GDM1 (cell line): ENCODE results near the gene CERS3.
"Not testable (repeated sequence)": the region's sequence is repeated elsewhere in the genome, so short reads cannot be mapped to it uniquely, and the experiment has no call there.

Experiments
- DNase-seq: peaks from one replicate; lab custom pipeline; 2025; lab: John Stamatoyannopoulos, UW

CERS3 gene

DNA sequence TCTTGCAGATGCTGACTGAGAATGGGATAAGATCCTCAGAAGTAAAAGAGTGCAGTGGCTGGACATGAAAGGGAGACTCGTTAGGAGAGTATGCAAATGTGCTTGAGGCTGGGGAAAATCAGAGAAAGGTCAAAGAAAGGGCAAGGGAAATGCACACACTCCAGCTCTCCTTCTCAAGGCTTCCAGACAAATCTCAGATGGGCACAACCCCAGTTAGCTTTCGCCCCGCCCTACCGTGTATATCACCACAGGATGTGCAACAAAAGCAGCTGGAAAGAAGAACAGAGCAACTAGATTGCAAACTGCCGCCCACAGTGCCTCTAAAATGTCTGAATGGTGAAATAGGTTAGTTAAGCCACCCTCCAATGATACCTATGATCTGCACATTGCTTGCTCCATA is 63.9 kb downstream of the CERS3 start:
- no peak for DNase-seq

- DNase-seq: no peak
These were observed 64.5 kb downstream of the CERS3 start for GRCh38 chr15:100464256-100464655.

DNA sequence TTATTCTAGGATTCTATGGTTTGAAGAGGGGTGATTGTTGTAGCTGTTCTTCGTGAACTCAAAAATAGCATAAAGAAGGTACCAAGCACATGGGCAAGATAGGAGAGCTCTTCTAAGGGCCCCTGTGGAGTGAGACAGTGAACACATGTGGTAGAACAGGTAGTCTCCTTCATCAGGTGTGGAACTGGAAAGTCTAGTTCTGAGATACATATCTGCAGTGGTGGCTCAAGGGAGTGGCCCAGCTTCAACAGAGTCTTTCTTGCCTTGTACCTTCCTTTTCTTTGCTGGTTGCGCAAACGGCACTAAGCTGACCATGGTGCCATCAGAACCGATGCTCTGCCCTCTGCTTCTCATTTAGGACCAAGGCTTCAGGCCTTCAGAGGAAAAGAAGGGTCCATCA is 65.2 kb downstream of the CERS3 start:
- no peak for DNase-seq

DNA sequence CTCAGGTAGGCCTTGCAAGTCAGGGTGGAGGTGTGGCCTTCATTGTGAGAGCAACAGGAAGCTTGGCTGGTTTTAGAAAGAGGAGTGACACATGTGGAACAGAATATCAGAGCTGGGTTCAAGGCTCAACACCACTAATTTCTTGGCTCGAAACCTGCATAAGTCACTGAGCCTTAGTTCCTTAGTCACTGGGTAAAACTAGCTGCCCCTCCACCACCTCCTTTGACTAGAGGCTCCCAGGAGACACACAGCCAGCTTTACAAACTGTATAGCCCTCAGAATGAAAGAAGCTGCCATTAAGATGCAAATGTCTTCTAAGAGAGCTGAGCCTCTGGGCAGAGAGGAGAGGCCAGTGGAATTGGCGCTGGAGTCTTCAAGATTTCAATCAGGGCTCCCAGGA is 67.7 kb downstream of the CERS3 start:
- no peak for DNase-seq

DNA sequence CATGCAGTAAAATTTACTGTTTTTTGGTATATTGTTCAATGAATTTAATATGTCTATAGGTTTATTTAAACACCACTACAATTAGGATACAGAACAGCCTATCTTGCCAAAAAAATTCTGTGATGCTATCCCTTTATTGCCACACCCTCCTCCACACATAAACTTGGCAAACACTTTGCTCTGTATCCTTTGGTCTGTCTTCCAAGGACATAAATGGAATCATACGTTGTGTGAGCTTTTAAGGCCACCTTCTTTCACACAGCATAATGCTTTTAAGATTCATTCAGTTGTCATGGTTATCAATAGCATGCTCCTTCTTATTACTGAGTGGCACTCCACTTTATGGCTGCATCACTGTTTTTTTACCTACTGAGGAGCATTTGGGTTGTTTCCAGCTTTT is 71.5 kb downstream of the CERS3 start:
- no peak for DNase-seq

- no peak for DNase-seq
These were observed 74.6 kb downstream of the CERS3 start for GRCh38 chr15:100454148-100454547.

DNA sequence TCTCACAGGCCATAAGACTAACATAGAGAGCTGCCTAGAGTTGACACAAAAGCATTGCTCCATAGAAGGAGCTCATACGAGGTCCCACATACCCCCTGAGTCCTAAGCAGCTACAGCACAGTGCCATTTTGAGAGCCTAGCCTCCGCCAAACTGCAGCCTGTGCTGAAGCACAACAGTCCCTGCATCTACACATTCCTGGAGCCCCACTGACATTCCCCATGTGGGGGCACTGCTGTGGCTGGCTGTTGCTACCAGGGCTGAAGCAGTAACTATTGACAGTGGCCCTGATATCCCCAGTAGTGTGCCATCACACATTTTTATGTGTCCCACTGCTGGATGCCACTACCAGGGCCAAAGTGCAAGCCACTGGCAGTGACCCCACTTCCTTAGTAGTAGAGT is 80.3 kb downstream of the CERS3 start:
- no peak for DNase-seq

- not testable (repeated sequence) for DNase-seq
These were observed 87.7 kb downstream of the CERS3 start for GRCh38 chr15:100441063-100441462.

- DNase-seq: no peak
These were observed 89.2 kb downstream of the CERS3 start for GRCh38 chr15:100439514-100439913.

- DNase-seq: no peak
These were observed 90.2 kb downstream of the CERS3 start for GRCh38 chr15:100438570-100438969.

- no peak for DNase-seq
These were observed 91.5 kb downstream of the CERS3 start for GRCh38 chr15:100437261-100437660.

DNA sequence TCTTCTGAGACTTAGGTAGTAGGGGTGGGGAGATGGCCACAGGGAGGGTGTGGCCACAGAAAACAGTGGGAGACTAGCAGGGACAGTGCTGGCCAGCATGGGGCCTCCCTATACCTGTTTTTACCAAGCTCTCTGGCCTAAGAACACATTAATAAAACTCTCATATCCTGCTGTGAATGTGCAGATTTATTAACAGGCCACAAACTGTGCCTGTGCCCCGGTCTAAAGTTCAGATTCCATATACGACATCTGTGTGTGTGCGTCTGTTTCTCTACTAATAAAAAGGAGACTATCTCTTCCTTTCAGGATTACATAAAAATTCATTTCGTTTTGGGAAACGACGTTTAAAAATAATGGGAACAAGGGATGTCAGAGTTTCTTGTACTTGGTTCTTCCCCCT is 94.2 kb downstream of the CERS3 start:
- no peak for DNase-seq

GRCh38 chr15:100434038-100434437 is 94.7 kb downstream of the CERS3 start:
- no peak for DNase-seq

DNA sequence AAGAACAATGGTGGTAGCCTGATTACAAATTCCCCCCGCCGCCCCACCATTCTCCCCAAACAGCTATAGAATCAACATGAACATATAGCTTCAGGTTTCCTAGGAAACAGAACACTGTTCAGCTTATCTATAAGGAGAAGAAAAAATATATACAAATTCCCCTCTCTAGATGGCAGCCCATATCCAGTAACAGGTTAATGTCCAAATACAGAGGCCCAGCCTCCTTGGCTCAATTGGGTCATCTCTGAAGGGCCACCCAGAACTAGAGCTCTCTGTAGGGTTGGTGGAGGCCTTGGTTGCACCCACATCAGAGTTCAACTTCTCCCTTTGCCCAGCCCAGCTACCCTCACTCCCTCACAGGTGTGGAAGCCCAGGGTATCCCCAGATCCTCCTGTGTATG is 95.4 kb downstream of the CERS3 start:
- DNase-seq: no peak

GRCh38 chr15:100430411-100430810 is 98.3 kb downstream of the CERS3 start:
- DNase-seq: no peak

GRCh38 chr15:100429116-100429728 is 99.5 kb downstream of the CERS3 start:
- no peak for DNase-seq

GRCh38 chr15:100426937-100427336 is 101.8 kb downstream of the CERS3 start:
- no peak for DNase-seq

GRCh38 chr15:100405179-100405578 is 123.6 kb downstream of the CERS3 start:
- no peak for DNase-seq

GRCh38 chr15:100400996-100401395 is 127.8 kb downstream of the CERS3 start:
- DNase-seq: no peak

- DNase-seq: no peak
These were observed 133.9 kb downstream of the CERS3 start for GRCh38 chr15:100394736-100395440.

DNA sequence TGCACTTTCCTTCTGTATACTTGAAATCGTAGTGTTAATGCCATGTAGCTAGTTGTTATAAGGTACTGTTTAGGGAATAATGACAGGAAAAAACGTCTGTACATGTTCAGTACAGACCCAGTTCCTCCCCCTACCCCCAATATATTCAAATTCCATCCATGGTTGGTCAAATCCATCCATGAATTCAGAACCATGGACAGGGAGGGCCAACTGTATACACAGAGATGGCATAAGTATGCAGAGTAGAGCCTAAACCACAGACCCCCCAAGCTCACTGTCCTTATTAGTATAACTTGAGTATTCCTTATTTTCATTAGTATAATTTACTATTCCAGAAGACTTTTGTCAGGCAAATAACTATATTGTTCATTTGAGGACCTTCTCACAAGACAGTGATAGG is 135.7 kb downstream of the CERS3 start:
- no peak for DNase-seq

GRCh38 chr15:100385300-100386050 is 143.3 kb downstream of the CERS3 start:
- DNase-seq: no peak

GRCh38 chr15:100384108-100384410 is 144.7 kb downstream of the CERS3 start:
- DNase-seq: no peak
